ENCODE results near the gene SMARCA4.
"Not testable (repeated sequence)": the region's sequence is repeated elsewhere in the genome, so short reads cannot be mapped to it uniquely, and the experiment has no call there.

SMARCA4 gene

DNA sequence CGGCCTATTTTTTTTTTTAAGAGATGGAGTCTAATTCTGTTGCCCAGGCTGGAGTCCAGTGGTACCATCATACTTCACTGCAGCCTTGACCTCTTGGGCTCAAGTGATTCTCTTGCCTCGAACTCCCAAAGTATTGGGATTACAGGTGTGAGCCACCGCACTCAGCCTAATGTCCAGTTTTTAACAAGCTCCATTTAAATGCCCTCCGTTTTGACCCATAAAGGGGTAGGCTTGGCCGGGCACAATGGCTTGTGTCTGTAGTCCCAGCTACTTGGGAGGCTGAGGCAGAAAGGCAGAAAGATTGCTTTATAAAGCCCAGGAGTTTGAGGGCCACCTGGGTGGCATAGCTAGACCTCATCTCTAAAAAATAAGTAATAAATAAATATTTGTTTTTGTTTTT is 140.2 kb downstream of the SMARCA4 start:
- no peak for DNase-seq (ENCODE audit: low spot score)

DNA sequence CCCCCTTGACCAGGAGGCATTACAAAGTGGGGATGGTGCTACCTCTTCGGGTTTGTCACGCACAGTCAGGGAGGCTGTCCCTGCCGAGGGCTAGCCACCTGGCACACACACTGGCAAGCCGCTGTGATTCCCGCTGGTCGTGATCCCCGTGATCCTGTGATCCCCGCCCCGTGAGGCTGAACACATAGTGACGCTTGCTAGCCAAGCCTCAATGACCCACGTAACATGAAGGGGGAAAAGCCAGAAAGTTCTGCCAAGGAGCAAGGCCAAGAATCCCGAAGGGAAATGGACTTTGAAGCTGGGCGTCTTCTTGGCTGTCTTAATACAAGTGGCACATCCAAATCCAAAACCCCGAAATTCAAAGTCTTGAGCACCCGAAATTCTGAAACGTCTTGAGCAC is 142.1 kb downstream of the SMARCA4 start:
- DNase-seq (ENCODE audit: low spot score) = no peak

DNA sequence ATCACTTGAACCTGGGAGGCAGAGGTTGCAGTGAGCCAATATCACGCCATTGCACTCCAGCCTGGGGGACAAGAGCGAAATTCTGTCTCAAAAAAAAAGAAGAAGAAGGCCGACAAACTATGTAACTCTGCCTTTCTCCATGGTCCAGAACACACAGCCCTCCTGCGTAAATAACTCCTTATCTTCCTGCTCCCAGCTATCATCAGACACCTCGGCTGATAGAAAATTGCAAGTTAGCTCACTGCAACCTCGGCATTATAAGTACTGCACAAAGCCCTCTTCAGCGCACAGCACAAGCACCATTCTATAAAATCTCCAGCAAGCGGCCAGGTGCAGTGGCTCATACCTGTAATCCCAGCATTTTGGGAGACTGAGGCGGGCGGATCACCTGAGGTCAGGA is 142.8 kb downstream of the SMARCA4 start:
- not testable (repeated sequence) for DNase-seq (ENCODE audit: low spot score)

DNA sequence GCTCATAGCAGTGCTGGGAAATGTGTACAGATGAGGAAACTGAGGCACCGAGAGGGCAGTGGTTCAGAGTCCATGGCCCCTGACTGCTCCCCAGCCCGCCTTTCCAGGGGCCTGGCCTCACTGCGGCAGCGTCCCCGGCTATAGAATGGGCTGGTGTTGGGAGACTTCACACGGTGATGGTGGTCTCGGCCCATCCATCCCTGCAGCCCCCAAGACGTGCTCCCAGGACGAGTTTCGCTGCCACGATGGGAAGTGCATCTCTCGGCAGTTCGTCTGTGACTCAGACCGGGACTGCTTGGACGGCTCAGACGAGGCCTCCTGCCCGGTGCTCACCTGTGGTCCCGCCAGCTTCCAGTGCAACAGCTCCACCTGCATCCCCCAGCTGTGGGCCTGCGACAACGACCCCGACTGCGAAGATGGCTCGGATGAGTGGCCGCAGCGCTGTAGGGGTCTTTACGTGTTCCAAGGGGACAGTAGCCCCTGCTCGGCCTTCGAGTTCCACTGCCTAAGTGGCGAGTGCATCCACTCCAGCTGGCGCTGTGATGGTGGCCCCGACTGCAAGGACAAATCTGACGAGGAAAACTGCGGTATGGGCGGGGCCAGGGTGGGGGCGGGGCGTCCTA is 144.3 kb downstream of the SMARCA4 start:
- DNase-seq (ENCODE audit: low spot score) = no peak

DNA sequence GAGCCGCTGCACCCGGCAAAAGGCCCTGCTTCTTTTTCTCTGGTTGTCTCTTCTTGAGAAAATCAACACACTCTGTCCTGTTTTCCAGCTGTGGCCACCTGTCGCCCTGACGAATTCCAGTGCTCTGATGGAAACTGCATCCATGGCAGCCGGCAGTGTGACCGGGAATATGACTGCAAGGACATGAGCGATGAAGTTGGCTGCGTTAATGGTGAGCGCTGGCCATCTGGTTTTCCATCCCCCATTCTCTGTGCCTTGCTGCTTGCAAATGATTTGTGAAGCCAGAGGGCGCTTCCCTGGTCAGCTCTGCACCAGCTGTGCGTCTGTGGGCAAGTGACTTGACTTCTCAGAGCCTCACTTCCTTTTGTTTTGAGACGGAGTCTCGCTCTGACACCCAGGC is 145.6 kb downstream of the SMARCA4 start:
- DNase-seq (ENCODE audit: low spot score) = no peak

DNA sequence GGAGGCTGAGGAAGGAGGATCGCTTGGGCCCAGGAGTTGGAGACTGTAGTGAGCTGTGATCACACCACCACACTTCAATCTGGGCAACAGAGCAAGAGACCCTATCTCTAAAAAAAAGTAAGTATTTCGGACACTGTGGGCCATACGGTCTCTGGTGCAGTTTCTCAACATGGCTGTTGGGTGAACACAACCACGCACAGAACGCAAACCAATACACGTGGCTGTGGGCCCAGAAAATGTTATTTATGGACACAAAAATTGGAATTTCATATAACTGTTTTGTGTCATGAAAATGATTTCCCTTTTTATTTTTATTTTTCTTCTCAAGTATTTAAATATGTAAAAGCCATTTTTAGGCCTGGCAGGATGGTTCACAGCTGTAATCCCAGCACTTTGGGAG is 147.9 kb downstream of the SMARCA4 start:
- DNase-seq (ENCODE audit: low spot score) = no peak

DNA sequence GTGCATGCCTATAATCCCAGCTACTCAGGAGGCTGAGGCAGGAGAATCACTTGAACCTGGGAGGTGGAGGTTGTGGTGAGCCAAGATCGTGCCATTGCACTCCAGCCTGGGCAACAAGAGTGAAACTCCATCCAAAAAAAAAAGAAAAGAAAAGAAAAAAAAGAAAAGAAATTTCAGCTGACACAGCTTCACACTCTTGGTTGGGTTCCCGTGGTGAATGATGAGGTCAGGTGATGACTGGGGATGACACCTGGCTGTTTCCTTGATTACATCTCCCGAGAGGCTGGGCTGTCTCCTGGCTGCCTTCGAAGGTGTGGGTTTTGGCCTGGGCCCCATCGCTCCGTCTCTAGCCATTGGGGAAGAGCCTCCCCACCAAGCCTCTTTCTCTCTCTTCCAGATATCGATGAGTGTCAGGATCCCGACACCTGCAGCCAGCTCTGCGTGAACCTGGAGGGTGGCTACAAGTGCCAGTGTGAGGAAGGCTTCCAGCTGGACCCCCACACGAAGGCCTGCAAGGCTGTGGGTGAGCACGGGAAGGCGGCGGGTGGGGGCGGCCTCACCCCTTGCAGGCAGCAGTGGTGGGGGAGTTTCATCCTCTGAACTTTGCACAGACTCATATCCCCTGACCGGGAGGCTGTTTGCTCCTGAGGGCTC is 150.4 kb downstream of the SMARCA4 start:
- DNase-seq (ENCODE audit: low spot score) = no peak

DNA sequence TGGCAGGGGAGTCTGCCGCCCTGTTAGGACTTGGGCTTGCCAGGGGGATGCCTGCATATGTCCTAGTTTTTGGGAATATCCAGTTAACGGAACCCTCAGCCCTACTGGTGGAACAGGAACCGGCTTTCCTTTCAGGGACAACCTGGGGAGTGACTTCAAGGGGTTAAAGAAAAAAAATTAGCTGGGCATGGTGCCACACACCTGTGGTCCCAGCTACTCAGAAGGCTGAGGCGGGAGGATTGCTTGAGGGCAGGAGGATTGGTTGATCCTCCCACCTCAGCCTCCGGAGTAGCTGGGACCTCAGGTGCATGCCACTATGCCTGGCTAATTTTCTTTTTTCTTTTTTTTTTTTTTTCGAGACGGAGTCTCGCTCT is 150.9 kb downstream of the SMARCA4 start:
- no peak for DNase-seq (ENCODE audit: low spot score)

All from hematopoietic multipotent progenitor cell treated with erythropoietin and hydrocortisone succinate and interleukin-3 and kit ligand, for 17 days (in vitro differentiated cells).